Astrocyte of the cerebellum (primary cell): ENCODE data around the gene TRIM2.
A peak's percentile ranks its signal among the peaks of the same experiment; 100 is the strongest.

Experiments used
- DNase-seq: peaks from one replicate; pipeline ENCODE4 v3.0.0-alpha.2; 2011; ENCODE audit warnings: low read depth
- H3K4me3 ChIP-seq: 2 replicates; pipeline ENCODE4 v1.5.1; 2011; ENCODE audit warnings: mild to moderate bottlenecking, low read depth, low read length, moderate library complexity
- CTCF ChIP-seq: IDR thresholded peaks from 2 replicates; pipeline ENCODE4 v1.5.1; 2012; ENCODE audit warnings: low read length, low read depth, moderate library complexity, mild to moderate bottlenecking; ENCODE audit errors: missing control alignments
- in situ Hi-C: cut with HindIII; loops from 2 replicates; pipeline ENCODE4 v1.10.0; 2017; ENCODE audit warnings: low sequenced_read_pairs

Gene TRIM2

GRCh38 chr4:153346031-153346430 lies 141.8 kb downstream of the TRIM2 start:
- no peak for DNase-seq
- H3K4me3 ChIP-seq: peak overlapping the region; percentile 70
- TF ChIP-seq CTCF: no peak
- in situ Hi-C loops: loop anchor here (5.0 kb wide), 1 partner anchor 226 kb away; no protein-coding TSS in a partner anchor

GRCh38 chr4:153346563-153346962 lies 142.3 kb downstream of the TRIM2 start:
- H3K4me3 ChIP-seq: no peak overlapping the region
- in situ Hi-C loops: loop anchor here (5.0 kb wide), 1 partner anchor 226 kb away; no protein-coding TSS in a partner anchor
- DNase-seq: no peak
- TF ChIP-seq CTCF: peak; percentile 32

- no peak overlapping the region for H3K4me3 ChIP-seq
- no peak for DNase-seq
- TF ChIP-seq CTCF: no peak
- in situ Hi-C loops: loop anchor here (5.0 kb wide), 1 partner anchor 225 kb away; no protein-coding TSS in a partner anchor
These were observed 142.9 kb downstream of the TRIM2 start for GRCh38 chr4:153347117-153347516.

GRCh38 chr4:153348006-153348405 lies 143.8 kb downstream of the TRIM2 start:
- TF ChIP-seq CTCF: no peak
- DNase-seq: no peak
- in situ Hi-C loops: loop anchor here (5.0 kb wide), 1 partner anchor 224 kb away; no protein-coding TSS in a partner anchor
- H3K4me3 ChIP-seq: no peak overlapping the region

- DNase-seq: no peak
- TF ChIP-seq CTCF: no peak
- in situ Hi-C loops: loop anchor here (5.0 kb wide), 1 partner anchor 223 kb away; no protein-coding TSS in a partner anchor
- no peak overlapping the region for H3K4me3 ChIP-seq
These were observed 145.1 kb downstream of the TRIM2 start for GRCh38 chr4:153349206-153349805.

- no peak for TF ChIP-seq CTCF
- no peak overlapping the region for H3K4me3 ChIP-seq
- DNase-seq: no peak
- in situ Hi-C loops: no loop called here
These were observed 157.9 kb downstream of the TRIM2 start for GRCh38 chr4:153362184-153362583.
